Neural progenitor cell (in vitro differentiated cells): ENCODE measurements around the gene DHH. TPM values are rescaled to one million over a fixed set of nuclear protein-coding genes. Genes with fewer than 3 reads are reported as not detected.

Source experiments
- DNase-seq: peaks from one replicate; pipeline ENCODE4 v3.0.0-alpha.2; 2016; ENCODE audit warnings: low spot score
- H2AFZ ChIP-seq: fragments of 200-600 bp; sonication (generic); replicated peaks from 2 replicates; pipeline ENCODE4 v1.6.1; 2016; ENCODE audit warnings: antibody characterized with exemption
- H3F3A ChIP-seq: fragments of 200-600 bp; sonication (generic); 2 replicates; pipeline ENCODE4 v1.6.1; 2016; ENCODE audit warnings: antibody characterized with exemption, low read depth
- H3K27ac ChIP-seq: fragments of 200-600 bp; sonication (generic); 2 replicates; pipeline ENCODE4 v1.5.1; 2016; ENCODE audit warnings: mild to moderate bottlenecking
- H3K27me3 ChIP-seq: fragments of 200-600 bp; sonication (generic); 2 replicates; pipeline ENCODE4 v1.6.1; 2016; ENCODE audit warnings: mild to moderate bottlenecking, moderate library complexity
- H3K36me3 ChIP-seq: fragments of 200-600 bp; sonication (generic); 2 replicates; pipeline ENCODE4 v1.5.1; 2016
- H3K4me1 ChIP-seq: fragments of 200-600 bp; sonication (generic); 2 replicates; pipeline ENCODE4 v1.6.1; 2016; ENCODE audit warnings: mixed run types
- H3K4me2 ChIP-seq: fragments of 200-600 bp; sonication (generic); 2 replicates; pipeline ENCODE4 v1.6.1; 2016
- H3K4me3 ChIP-seq: fragments of 200-600 bp; sonication (generic); 2 replicates; pipeline ENCODE4 v1.5.1; 2016
- H3K79me2 ChIP-seq: fragments of 200-600 bp; sonication (generic); 2 replicates; pipeline ENCODE4 v1.6.1; 2016; ENCODE audit warnings: low read depth
- H3K9ac ChIP-seq: fragments of 200-600 bp; sonication (generic); 2 replicates; pipeline ENCODE4 v1.6.1; 2016
- H3K9me3 ChIP-seq: fragments of 200-600 bp; sonication (generic); 2 replicates; pipeline ENCODE4 v1.5.1; 2016; ENCODE audit warnings: low read depth
- H4K20me1 ChIP-seq: fragments of 200-600 bp; sonication (generic); 2 replicates; pipeline ENCODE4 v1.6.1; 2016; ENCODE audit warnings: low read depth
- H3K27ac Mint-ChIP-seq: 3 replicates; pipeline ENCODE4 v1.8.0; 2021; ENCODE audit warnings: mixed read lengths
- H3K27me3 Mint-ChIP-seq: 2 replicates; pipeline ENCODE4 v1.8.0; 2022; ENCODE audit warnings: low read depth, mild to moderate bottlenecking, inconsistent platforms, moderate library complexity, mixed read lengths; ENCODE audit not compliant: insufficient read depth
- H3K36me3 Mint-ChIP-seq: 3 replicates; pipeline ENCODE4 v1.8.0; 2021; ENCODE audit warnings: mixed read lengths
- H3K4me1 Mint-ChIP-seq: 3 replicates; pipeline ENCODE4 v1.8.0; 2021; ENCODE audit warnings: mixed read lengths
- H3K4me3 Mint-ChIP-seq: 3 replicates; pipeline ENCODE4 v1.8.0; 2021; ENCODE audit warnings: mild to moderate bottlenecking, moderate library complexity, mixed read lengths
- H3K9me3 Mint-ChIP-seq: 3 replicates; pipeline ENCODE4 v1.8.0; 2020; ENCODE audit warnings: mixed read lengths
- CTCF ChIP-seq: fragments of 200-600 bp; sonication (generic); IDR thresholded peaks from 2 replicates; pipeline ENCODE4 v1.5.1; 2017; ENCODE audit warnings: antibody characterized with exemption, mild to moderate bottlenecking
- EZH2 ChIP-seq: fragments of 200-600 bp; sonication (generic); IDR thresholded peaks from 2 replicates; pipeline ENCODE4 v1.6.1; 2017; ENCODE audit warnings: antibody characterized with exemption, mild to moderate bottlenecking, moderate library complexity
- EZH2phosphoT487 ChIP-seq: fragments of 200-600 bp; sonication (generic); IDR thresholded peaks from 2 replicates; pipeline ENCODE4 v1.6.1; 2017; ENCODE audit warnings: antibody characterized with exemption
- total RNA-seq: library from RNA; depleted of rRNA; stranded (reverse); fragments of >200 nt; gene quantifications from 2 replicates; pipeline ENCODE4 v1.2.3, GENCODE V29; 2015; ENCODE audit warnings: low replicate concordance

DHH gene
- total RNA-seq, 1 donor from 2014 or later, result not detected

DNA sequence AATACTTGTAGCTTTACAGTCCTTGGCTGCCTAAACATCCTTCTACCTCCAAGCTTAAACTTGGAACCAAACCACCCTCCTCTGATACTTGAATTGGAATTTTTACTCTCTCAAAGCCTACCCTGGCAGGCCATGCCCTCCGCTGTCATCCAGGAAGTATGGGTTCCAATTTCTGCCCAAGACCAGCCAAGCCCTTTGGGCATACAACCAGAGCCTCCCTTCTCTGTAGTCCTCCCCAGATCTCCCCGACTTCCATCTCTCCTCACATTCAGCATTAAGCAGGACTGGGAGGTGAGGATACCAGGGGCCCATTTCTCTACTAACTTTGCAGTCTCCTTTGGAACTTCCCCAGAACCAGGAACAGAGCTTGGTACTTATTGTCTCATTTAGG lies 369 bp upstream of the DHH start:
- H3K4me2 ChIP-seq, result peak overlapping the region; percentile 76
- DNase-seq, result no peak
- H3K4me1 ChIP-seq, result peaks cover 35% of the 10 kb centered on the region
- H3K79me2 ChIP-seq, result no peaks in the 10 kb centered on the region
- H3K36me3 Mint-ChIP-seq, result peaks cover 22% of the 10 kb centered on the region
- H3K4me1 Mint-ChIP-seq, result peaks cover 43% of the 10 kb centered on the region
- H3K27ac Mint-ChIP-seq, result no peak overlapping the region
- H3K9me3 Mint-ChIP-seq, result peaks cover 2% of the 10 kb centered on the region
- peaks cover 59% of the 10 kb centered on the region for H3K27me3 Mint-ChIP-seq
- H2AFZ ChIP-seq, result no peak overlapping the region
- H3K4me3 Mint-ChIP-seq, result peak overlapping the region; percentile 68
- no peaks in the 10 kb centered on the region for H3K36me3 ChIP-seq
- H3K4me3 ChIP-seq, result peak overlapping the region; percentile 44
- TF ChIP-seq EZH2phosphoT487 (no peak), CTCF (no peak), EZH2 (no peak)
- peaks cover 58% of the 10 kb centered on the region for H3K27me3 ChIP-seq
- peaks cover 27% of the 10 kb centered on the region for H4K20me1 ChIP-seq
- H3F3A ChIP-seq, result peaks cover 49% of the 10 kb centered on the region
- H3K27ac ChIP-seq, result no peak overlapping the region
- H3K9ac ChIP-seq, result no peak overlapping the region
- no peaks in the 10 kb centered on the region for H3K9me3 ChIP-seq

DNA sequence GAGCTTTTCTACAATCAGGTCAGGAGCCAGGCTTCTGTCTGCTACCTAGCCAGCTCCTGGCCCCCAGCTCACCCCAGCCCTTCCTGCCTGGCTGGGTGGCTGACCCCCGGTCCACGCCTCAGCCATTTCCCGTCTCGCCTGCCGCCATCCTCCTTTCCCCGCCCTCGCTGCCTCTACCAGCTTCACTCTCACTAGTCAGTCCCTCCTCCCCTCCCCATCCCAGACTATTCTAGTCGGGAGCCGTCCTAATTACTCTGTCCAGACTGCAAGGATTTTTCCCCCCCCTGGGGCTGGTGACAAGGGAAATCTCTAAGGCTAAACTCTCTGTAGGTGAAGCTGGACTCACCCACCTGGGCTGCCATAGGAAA lies 825 bp downstream of the DHH start:
- no peak for TF ChIP-seq CTCF
- TF ChIP-seq EZH2, result no peak
- TF ChIP-seq EZH2phosphoT487, result no peak
- peak overlapping the region; percentile 76 for H3K4me2 ChIP-seq
- Mint-ChIP-seq H3K4me3 (peak overlapping the region; percentile 73), H3K27me3 (peaks cover 66% of the 10 kb centered on the region), H3K9me3 (peaks cover 2% of the 10 kb centered on the region), H3K4me1 (peaks cover 43% of the 10 kb centered on the region), H3K36me3 (peaks cover 22% of the 10 kb centered on the region), H3K27ac (no peak overlapping the region)
- no peak overlapping the region for H3K9ac ChIP-seq
- H3K27me3 ChIP-seq, result peaks cover 70% of the 10 kb centered on the region
- no peaks in the 10 kb centered on the region for H3K36me3 ChIP-seq
- no peak overlapping the region for H2AFZ ChIP-seq
- peak; percentile 55 for DNase-seq
- peaks cover 54% of the 10 kb centered on the region for H3F3A ChIP-seq
- H3K4me3 ChIP-seq, result peak overlapping the region; percentile 44
- H4K20me1 ChIP-seq, result peaks cover 33% of the 10 kb centered on the region
- no peaks in the 10 kb centered on the region for H3K9me3 ChIP-seq
- H3K27ac ChIP-seq, result no peak overlapping the region
- H3K4me1 ChIP-seq, result peaks cover 40% of the 10 kb centered on the region
- no peaks in the 10 kb centered on the region for H3K79me2 ChIP-seq

GRCh38 chr12:49092816-49093406 lies 1.7 kb downstream of the DHH start:
- Histone ChIP-seq H3K4me2 (peak overlapping the region; percentile 82), H2AFZ (no peak overlapping the region), H3K9ac (no peak overlapping the region), H3K4me1 (peaks cover 40% of the 10 kb centered on the region), H3K27me3 (peaks cover 78% of the 10 kb centered on the region), H3K36me3 (no peaks in the 10 kb centered on the region), H3K9me3 (no peaks in the 10 kb centered on the region), H3F3A (peaks cover 52% of the 10 kb centered on the region), H3K79me2 (no peaks in the 10 kb centered on the region), H3K4me3 (peak overlapping the region; percentile 45), H4K20me1 (peaks cover 37% of the 10 kb centered on the region), H3K27ac (no peak overlapping the region)
- H3K27me3 Mint-ChIP-seq, result peaks cover 75% of the 10 kb centered on the region
- no peak overlapping the region for H3K27ac Mint-ChIP-seq
- DNase-seq, result no peak
- TF ChIP-seq EZH2 (no peak), EZH2phosphoT487 (no peak), CTCF (no peak)
- peaks cover 16% of the 10 kb centered on the region for H3K36me3 Mint-ChIP-seq
- peaks cover 49% of the 10 kb centered on the region for H3K4me1 Mint-ChIP-seq
- peaks cover 2% of the 10 kb centered on the region for H3K9me3 Mint-ChIP-seq
- H3K4me3 Mint-ChIP-seq, result peak overlapping the region; percentile 81
